ENCODE results near the gene SLC6A12. TPM values are rescaled to one million over a fixed set of nuclear protein-coding genes. Genes with fewer than 3 reads are reported as not detected.
A peak's percentile ranks its signal among the peaks of the same experiment; 100 is the strongest.

The SLC6A12 gene
- total RNA-seq, 1 experiment from 2014 or later, result 0.17 TPM

- Mint-ChIP-seq H3K9me3 (no peaks in the 10 kb centered on the region; a peak in 1 of 5 replicates), H3K27ac (peak overlapping the region in 2 of 3 experiments; percentile 14 to 26; a peak in 2 of 7 replicates), H3K36me3 (ENCODE audit: insufficient read depth in 1 of 3, low read depth in 3 of 3) (no peaks in the 10 kb centered on the region; a peak in 1 of 7 replicates), H3K4me1 (peaks cover 22 to 35% of the 10 kb centered on the region in 2 experiments), H3K4me3 (no peak overlapping the region), H3K27me3 (ENCODE audit: low read depth) (peaks cover 13% of the 10 kb centered on the region)
- Histone ChIP-seq H3K23me2 (ENCODE audit: insufficient read length, low read depth, low read length, poor library complexity, severe bottlenecking) (no peaks in the 10 kb centered on the region), H4K5ac (ENCODE audit: insufficient read length, low read depth, low read length) (no peak overlapping the region), H3K9me3 (ENCODE audit: control insufficient read depth, low read depth, low read length) (no peaks in the 10 kb centered on the region), H4K20me1 (ENCODE audit: control insufficient read depth, insufficient read depth, insufficient read length) (no peaks in the 10 kb centered on the region), H3K4ac (ENCODE audit: low read depth, low read length) (no peak overlapping the region), H2BK5ac (ENCODE audit: insufficient read length, low read length) (no peak overlapping the region), H2AK5ac (ENCODE audit: insufficient read length, low read length) (no peak overlapping the region), H3K79me1 (ENCODE audit: insufficient read depth, low read depth, low read length, poor library complexity, severe bottlenecking) (no peaks in the 10 kb centered on the region), H3K56ac (ENCODE audit: insufficient read length, low read depth, low read length) (no peak overlapping the region), H3K27ac (ENCODE audit: insufficient read length, low read depth, low read length) (no peak overlapping the region), H3K27me3 (ENCODE audit: insufficient read depth, low read length) (no peaks in the 10 kb centered on the region), H3K23ac (ENCODE audit: insufficient read length, low read depth, low read length) (no peak overlapping the region), H2BK20ac (ENCODE audit: low read depth, low read length, poor library complexity, severe bottlenecking) (no peak overlapping the region), H4K8ac (replicated peaks; ENCODE audit: insufficient read length, low read depth, low read length) (no peak overlapping the region), H4K91ac (ENCODE audit: insufficient read length, low read depth, low read length) (no peak overlapping the region), H3K9ac (ENCODE audit: extremely low read depth, insufficient read length, low read length) (no peak overlapping the region), H3K4me1 (ENCODE audit: insufficient read depth, low read length) (peaks cover 1% of the 10 kb centered on the region; the same call in 1 of the 2 replicates), H2BK120ac (ENCODE audit: low read depth, low read length, poor library complexity, severe bottlenecking) (no peak overlapping the region), H3K79me2 (ENCODE audit: insufficient read depth, low read length) (no peaks in the 10 kb centered on the region), H3K14ac (ENCODE audit: insufficient read depth, low read length) (no peak overlapping the region; the same call in 1 of the 2 replicates), H3T11ph (ENCODE audit: low read length) (no peak overlapping the region), H2BK15ac (ENCODE audit: low read depth, low read length) (no peak overlapping the region), H2AFZ (ENCODE audit: low read length) (no peak overlapping the region), H3K18ac (ENCODE audit: insufficient read length, low read depth, low read length) (no peak overlapping the region), H3K4me2 (ENCODE audit: insufficient read depth, insufficient read length, low read length) (no peak overlapping the region), H2BK12ac (ENCODE audit: insufficient read length, low read depth, low read length) (no peak overlapping the region)
- TF ChIP-seq CTCF (conservative IDR thresholded peaks at IDR 0.05), result no peak
- no peak for DNase-seq
- no CpG with 5 or more reads among the region's 9 CpGs for WGBS (ENCODE audit: extremely low coverage, insufficient read length, low lambda C conversion rate)
Measured at GRCh38 chr12:155006-155405, 59.0 kb downstream of the SLC6A12 start.
